ENCODE measurements around the gene INSL3. TPM values are rescaled to one million over a fixed set of nuclear protein-coding genes. Genes with fewer than 3 reads are reported as not detected.
A peak's percentile ranks its signal among the peaks of the same experiment; 100 is the strongest.

The INSL3 gene
- total RNA-seq, 4 donors from 2014 or later = not detected

DNA sequence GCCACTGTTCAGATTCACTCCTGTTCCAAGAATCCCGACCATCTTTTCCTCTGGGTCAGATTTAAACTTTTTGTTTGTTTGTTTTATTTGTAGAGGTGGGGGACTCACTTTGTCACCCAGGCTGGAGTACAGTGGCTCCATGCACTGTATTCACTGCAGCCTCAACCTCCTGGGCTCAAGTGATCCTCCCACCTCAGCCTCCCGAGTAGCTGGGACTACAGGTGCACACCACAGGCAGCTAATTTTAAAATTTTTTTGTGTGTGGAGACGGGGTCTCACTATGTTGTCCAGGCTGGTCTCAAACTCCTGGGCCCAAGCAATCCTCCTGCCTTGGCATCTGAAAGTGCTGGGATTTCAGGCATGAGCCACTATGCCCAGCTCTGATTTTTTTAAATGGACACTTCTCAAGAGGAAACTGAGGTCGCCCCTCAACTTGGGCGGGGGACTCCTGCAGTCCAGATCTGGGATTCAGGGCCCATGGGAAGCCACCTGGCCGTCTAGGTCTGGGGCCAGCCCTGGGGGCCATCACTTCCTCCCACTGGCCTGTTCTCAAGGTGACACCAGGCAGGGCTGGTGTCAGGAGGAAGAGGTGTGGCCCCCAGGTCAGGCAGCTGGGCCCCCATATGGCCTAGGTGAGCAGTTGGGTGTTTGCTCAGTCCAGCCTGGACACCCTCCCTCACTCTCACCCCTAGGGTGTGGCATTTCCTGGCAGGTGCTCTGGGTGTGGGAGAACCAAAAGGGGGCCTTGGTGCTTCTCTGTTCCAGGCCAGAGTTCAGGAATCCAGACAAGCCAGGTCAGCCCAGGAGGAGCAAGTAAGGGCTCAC lies 25.1 kb downstream of the INSL3 start:
- no peaks in the 10 kb centered on the region for H3K9me3 ChIP-seq
- H3K27me3 ChIP-seq = peaks cover 0 to 60% of the 10 kb centered on the region in 2 donors
- WGBS, 2 donors = 49 to 70% methylated on average over 4 to 6 of the region's 6 CpGs
- peak overlapping the region in 1 of 4 donors; percentile 73 for H3K27ac ChIP-seq
- peaks cover 0 to 8% (median 0%) of the 10 kb centered on the region in 4 donors for H3K4me1 ChIP-seq
- no peak for DNase-seq (ENCODE audit: low spot score in 2 of 2)
- TF ChIP-seq POLR2A (IDR thresholded peaks at IDR 0.05) (no peak), EP300 (IDR thresholded peaks at IDR 0.05) (no peak)
- TF ChIP-seq, protein P1, sequence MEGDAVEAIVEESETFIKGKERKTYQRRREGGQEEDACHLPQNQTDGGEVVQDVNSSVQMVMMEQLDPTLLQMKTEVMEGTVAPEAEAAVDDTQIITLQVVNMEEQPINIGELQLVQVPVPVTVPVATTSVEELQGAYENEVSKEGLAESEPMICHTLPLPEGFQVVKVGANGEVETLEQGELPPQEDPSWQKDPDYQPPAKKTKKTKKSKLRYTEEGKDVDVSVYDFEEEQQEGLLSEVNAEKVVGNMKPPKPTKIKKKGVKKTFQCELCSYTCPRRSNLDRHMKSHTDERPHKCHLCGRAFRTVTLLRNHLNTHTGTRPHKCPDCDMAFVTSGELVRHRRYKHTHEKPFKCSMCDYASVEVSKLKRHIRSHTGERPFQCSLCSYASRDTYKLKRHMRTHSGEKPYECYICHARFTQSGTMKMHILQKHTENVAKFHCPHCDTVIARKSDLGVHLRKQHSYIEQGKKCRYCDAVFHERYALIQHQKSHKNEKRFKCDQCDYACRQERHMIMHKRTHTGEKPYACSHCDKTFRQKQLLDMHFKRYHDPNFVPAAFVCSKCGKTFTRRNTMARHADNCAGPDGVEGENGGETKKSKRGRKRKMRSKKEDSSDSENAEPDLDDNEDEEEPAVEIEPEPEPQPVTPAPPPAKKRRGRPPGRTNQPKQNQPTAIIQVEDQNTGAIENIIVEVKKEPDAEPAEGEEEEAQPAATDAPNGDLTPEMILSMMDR (IDR thresholded peaks at IDR 0.05) = no peak
- no peak overlapping the region for H3K4me3 ChIP-seq
- H3K36me3 ChIP-seq = no peaks in the 10 kb centered on the region

DNA sequence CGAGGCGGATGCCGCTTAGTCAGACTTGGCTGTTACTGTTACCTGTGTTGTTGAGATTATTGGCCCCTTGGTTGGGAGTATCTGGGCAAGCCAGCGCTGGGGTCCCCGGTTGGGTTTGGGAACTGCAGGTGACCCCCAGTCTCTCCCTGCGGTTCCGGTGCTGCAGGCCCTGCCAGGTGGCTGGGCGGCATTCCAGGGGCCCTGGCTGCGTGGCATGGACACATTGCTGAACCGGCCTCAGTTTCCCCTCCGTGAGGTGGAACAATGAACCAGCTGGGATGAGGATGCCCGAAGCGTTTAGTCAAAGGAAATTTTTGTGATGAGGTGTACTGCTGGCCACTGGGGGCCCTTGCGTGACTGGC lies 25.8 kb downstream of the INSL3 start:
- 17 to 32% methylated on average over 3 to 14 of the region's 14 CpGs for WGBS, 2 donors
- no peak for TF ChIP-seq POLR2A (IDR thresholded peaks at IDR 0.05)
- TF ChIP-seq EP300 (IDR thresholded peaks at IDR 0.05) = no peak
- TF ChIP-seq, protein P1 (IDR thresholded peaks at IDR 0.05) = no peak
- Histone ChIP-seq H3K4me1 (peaks cover 0 to 8% (median 0%) of the 10 kb centered on the region in 4 donors), H3K36me3 (no peaks in the 10 kb centered on the region), H3K27me3 (peaks cover 0 to 60% of the 10 kb centered on the region in 2 donors), H3K9me3 (no peaks in the 10 kb centered on the region), H3K27ac (peak overlapping the region in 1 of 4 donors; percentile 73), H3K4me3 (peak overlapping the region in 2 of 4 donors; percentile 28)
- DNase-seq (ENCODE audit: low spot score in 2 of 2) = no peak

DNA sequence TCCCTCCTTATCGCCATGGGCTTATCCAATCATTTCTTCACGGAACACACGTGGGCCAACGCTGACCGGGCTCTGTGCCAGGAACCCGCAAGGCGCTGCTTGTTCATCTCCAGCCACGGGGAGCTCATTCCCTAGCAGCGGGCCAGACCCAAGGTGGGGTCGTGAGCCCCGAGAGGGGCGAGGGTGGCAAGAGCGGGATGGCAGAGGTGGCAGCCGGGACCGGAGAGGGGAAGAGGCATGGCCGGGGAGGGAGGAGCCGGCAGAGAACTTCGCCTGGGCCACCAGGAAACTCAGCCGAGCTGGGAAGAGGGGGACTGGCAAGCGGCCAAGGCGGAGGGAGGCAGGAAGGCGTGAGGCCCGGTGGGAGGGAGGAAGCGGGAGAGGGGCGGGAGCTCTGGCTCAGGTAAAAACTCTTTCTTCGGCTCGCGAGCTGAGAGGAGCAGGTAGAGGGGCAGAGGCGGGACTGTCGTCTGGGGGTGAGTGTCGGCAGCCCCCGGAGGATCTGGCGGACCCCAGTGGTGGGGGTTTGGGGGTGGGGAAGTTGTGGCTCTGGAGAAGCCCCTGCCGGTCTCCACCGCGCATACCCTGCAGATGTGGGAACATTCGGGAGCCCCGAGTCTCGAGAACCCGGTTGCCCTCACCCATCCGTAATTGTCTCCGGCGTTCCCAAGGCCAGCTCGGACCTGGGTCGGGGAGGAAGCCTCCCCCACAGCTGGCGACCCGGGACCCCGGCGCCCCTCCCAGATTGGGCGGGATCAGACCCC lies 26.4 kb downstream of the INSL3 start, which contains the start of gene B3GNT3:
Gene B3GNT3 (plus strand): TSS at position 408 of the 764 bp plus-strand sequence. CDS start 12,670 bp downstream, outside the sequence.
- TF ChIP-seq POLR2A (IDR thresholded peaks at IDR 0.05) (no peak), EP300 (IDR thresholded peaks at IDR 0.05) (no peak)
- TF ChIP-seq, protein P1 (IDR thresholded peaks at IDR 0.05) = no peak
- Histone ChIP-seq H3K27me3 (peaks cover 0 to 60% of the 10 kb centered on the region in 2 donors), H3K9me3 (no peaks in the 10 kb centered on the region), H3K36me3 (no peaks in the 10 kb centered on the region), H3K4me1 (peaks cover 0 to 8% (median 0%) of the 10 kb centered on the region in 4 donors), H3K4me3 (peak within 1 kb of the TSS in 2 of 4 donors; percentile 28), H3K27ac (peak within 1 kb of the TSS in 1 of 4 donors; percentile 73)
- DNase-seq (ENCODE audit: low spot score in 2 of 2) = no peak
- WGBS, 2 donors = 3 to 4% methylated on average over 34 to 44 of the region's 50 CpGs

DNA sequence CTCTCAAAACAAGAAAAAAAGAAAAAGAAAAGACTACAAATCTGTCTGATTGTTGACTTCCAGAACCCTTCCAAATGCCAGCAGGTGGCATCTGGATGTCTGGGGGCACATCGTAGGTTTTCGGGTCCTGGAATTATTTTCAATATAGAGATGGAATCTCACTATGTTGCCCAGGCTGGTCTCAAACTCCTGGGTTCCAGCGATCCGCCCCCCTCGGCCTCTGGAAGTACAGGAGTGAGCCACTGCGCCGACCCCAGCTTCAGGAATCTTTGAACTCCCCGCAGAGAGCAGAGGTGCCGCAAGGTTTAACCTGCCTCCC lies 26.9 kb downstream of the INSL3 start:
- no peak for DNase-seq (ENCODE audit: low spot score in 2 of 2)
- Histone ChIP-seq H3K9me3 (no peaks in the 10 kb centered on the region), H3K36me3 (no peaks in the 10 kb centered on the region), H3K27ac (peak overlapping the region in 1 of 4 donors; percentile 73), H3K4me1 (peaks cover 0 to 8% (median 0%) of the 10 kb centered on the region in 4 donors), H3K27me3 (peaks cover 0 to 55% of the 10 kb centered on the region in 2 donors), H3K4me3 (peak overlapping the region in 1 of 4 donors; percentile 28)
- TF ChIP-seq, protein P1 (IDR thresholded peaks at IDR 0.05) = no peak
- no peak for TF ChIP-seq EP300 (IDR thresholded peaks at IDR 0.05)
- TF ChIP-seq POLR2A (IDR thresholded peaks at IDR 0.05) = no peak
- WGBS, 2 donors = 50 to 52% methylated on average over 9 of the region's 9 CpGs

Measured in tibial nerve (tissue), 4 donors.